Measurements from ENCODE around the gene OR14K1. TPM values are rescaled to one million over a fixed set of nuclear protein-coding genes. Genes with fewer than 3 reads are reported as not detected.
"Not testable (repeated sequence)": the region's sequence is repeated elsewhere in the genome, so short reads cannot be mapped to it uniquely, and the experiment has no call there.

OR14K1 gene
- total RNA-seq, 1 donor from 2014 or later, result not detected

- Histone ChIP-seq H3K4me1 (no peaks in the 10 kb centered on the region), H3K27ac (no peak overlapping the region), H3K27me3 (ENCODE audit: low read depth) (no peaks in the 10 kb centered on the region), H3K4me3 (no peak overlapping the region), H3K36me3 (no peaks in the 10 kb centered on the region), H3K9me3 (peaks cover 5% of the 10 kb centered on the region)
- intact Hi-C loops (cut with DNase I), result no loop called here
- no peak for DNase-seq
- TF ChIP-seq, protein P1, sequence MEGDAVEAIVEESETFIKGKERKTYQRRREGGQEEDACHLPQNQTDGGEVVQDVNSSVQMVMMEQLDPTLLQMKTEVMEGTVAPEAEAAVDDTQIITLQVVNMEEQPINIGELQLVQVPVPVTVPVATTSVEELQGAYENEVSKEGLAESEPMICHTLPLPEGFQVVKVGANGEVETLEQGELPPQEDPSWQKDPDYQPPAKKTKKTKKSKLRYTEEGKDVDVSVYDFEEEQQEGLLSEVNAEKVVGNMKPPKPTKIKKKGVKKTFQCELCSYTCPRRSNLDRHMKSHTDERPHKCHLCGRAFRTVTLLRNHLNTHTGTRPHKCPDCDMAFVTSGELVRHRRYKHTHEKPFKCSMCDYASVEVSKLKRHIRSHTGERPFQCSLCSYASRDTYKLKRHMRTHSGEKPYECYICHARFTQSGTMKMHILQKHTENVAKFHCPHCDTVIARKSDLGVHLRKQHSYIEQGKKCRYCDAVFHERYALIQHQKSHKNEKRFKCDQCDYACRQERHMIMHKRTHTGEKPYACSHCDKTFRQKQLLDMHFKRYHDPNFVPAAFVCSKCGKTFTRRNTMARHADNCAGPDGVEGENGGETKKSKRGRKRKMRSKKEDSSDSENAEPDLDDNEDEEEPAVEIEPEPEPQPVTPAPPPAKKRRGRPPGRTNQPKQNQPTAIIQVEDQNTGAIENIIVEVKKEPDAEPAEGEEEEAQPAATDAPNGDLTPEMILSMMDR (IDR thresholded peaks at IDR 0.05), result no peak
- ATAC-seq, result peak in 1 of 2 donors; percentile 43
These were observed 11.5 kb downstream of the OR14K1 start for GRCh38 chr1:247749870-247750269.

DNA sequence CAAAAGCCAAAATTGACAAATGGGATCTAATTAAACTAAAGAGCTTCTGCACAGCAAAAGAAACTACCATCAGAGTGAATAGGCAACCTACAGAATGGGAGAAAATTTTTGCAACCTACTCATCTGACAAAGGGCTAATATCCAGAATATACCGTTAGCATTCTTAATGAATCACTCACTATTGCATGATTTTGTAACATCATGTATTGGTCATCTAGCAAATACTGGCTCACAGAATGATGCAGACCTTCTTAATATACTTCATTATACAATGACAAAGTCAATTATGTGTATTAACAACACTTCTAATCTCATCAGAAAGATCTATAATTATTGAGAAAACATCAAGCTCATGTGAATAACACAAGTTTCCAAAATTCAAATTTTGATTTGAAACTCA is 15.9 kb downstream of the OR14K1 start:
- H3K27ac ChIP-seq; H3K9me3 ChIP-seq; DNase-seq; H3K4me1 ChIP-seq; H3K27me3 ChIP-seq (ENCODE audit: low read depth); ATAC-seq; intact Hi-C loops (cut with DNase I); H3K36me3 ChIP-seq; H3K4me3 ChIP-seq: not testable (repeated sequence)

DNA sequence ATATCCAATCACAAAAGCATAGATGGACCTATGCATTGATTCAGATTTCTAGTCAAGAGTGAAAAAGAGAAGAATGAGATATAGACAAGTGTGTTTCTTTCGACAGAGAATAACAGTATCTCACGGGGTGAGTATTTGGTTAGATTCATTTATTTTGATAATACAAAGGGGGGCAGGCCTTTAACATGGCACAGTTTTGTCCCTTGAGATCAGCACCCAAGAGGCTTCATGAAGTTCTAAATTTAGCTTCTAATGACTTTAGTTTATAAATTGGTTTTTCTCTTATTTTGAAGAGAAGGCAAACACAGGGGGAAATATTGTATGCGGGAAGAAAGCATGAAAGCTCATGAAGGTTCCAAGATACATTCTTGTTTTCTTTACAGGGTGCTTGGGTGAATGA is 22.0 kb downstream of the OR14K1 start, which contains the start of gene OR1C1:
Gene OR1C1, minus strand, starts transcription at position 101 of the 400 bp plus-strand sequence. CDS start 2,150 bp downstream, outside the sequence.
- no peaks in the 10 kb centered on the region for H3K36me3 ChIP-seq
- TF ChIP-seq, protein P1 (IDR thresholded peaks at IDR 0.05), result no peak
- H3K4me3 ChIP-seq, result no peak within 1 kb of the TSS
- H3K27ac ChIP-seq, result no peak within 1 kb of the TSS
- no peaks in the 10 kb centered on the region for H3K9me3 ChIP-seq
- H3K27me3 ChIP-seq (ENCODE audit: low read depth), result no peaks in the 10 kb centered on the region
- DNase-seq, result no peak
- no peak for ATAC-seq
- H3K4me1 ChIP-seq, result no peaks in the 10 kb centered on the region
- intact Hi-C loops (cut with DNase I), result no loop called here

GRCh38 chr1:247769603-247770002 is 31.2 kb downstream of the OR14K1 start:
- TF ChIP-seq, protein P1 (IDR thresholded peaks at IDR 0.05), result no peak
- Histone ChIP-seq H3K9me3 (no peaks in the 10 kb centered on the region), H3K36me3 (no peaks in the 10 kb centered on the region), H3K4me3 (no peak overlapping the region), H3K4me1 (no peaks in the 10 kb centered on the region), H3K27me3 (ENCODE audit: low read depth) (no peaks in the 10 kb centered on the region), H3K27ac (no peak overlapping the region)
- DNase-seq (no peak), ATAC-seq (no peak)
- intact Hi-C loops (cut with DNase I), result no loop called here

Other genes starting within 250 kb of the OR14K1 start
- gene OR2C3, start 202.2 kb upstream of the OR14K1 start, total RNA-seq, result 0.06 TPM
- 2.2 TPM for gene GCSAML, start 189.5 kb upstream of the OR14K1 start, total RNA-seq
- not detected for gene OR2G2, start 150.3 kb upstream of the OR14K1 start, total RNA-seq
- not detected for gene OR2G3, start 133.0 kb upstream of the OR14K1 start, total RNA-seq
- gene OR13G1, start 58.9 kb upstream of the OR14K1 start, total RNA-seq, result not detected
- gene OR6F1, start 22.0 kb upstream of the OR14K1 start, total RNA-seq, result not detected
- not detected for gene OR14A2, start 9.5 kb downstream of the OR14K1 start, total RNA-seq
- gene OR1C1, start 21.9 kb downstream of the OR14K1 start, total RNA-seq, result not detected
- gene OR14A16, start 85.5 kb downstream of the OR14K1 start, total RNA-seq, result not detected
- not detected for gene OR11L1, start 103.3 kb downstream of the OR14K1 start, total RNA-seq
- 4.0 TPM for gene TRIM58, start 118.6 kb downstream of the OR14K1 start, total RNA-seq
- gene OR2W3, start 157.0 kb downstream of the OR14K1 start, total RNA-seq, result 1.2 TPM
- gene OR2T8, start 181.6 kb downstream of the OR14K1 start, total RNA-seq, result not detected
- gene OR2AJ1, start 186.3 kb downstream of the OR14K1 start, total RNA-seq, result not detected
- gene OR2L8, start 210.2 kb downstream of the OR14K1 start, total RNA-seq, result not detected
- gene OR2AK2, start 226.6 kb downstream of the OR14K1 start, total RNA-seq, result not detected

Measured in lower lobe of right lung (tissue), 2 donors.